Measurements from ENCODE around the gene PRRT2.
"Not testable (repeated sequence)": the region's sequence is repeated elsewhere in the genome, so short reads cannot be mapped to it uniquely, and the experiment has no call there.

The PRRT2 gene

GRCh38 chr16:29774730-29775129 is 37.3 kb upstream of the PRRT2 start:
- peaks cover 0 to 12% (median 4%) of the 10 kb centered on the region in 10 experiments; a peak in 6 of 20 replicates for H3K4me1 ChIP-seq
- TF ChIP-seq Cebpa-rat (IDR thresholded peaks at IDR 0.05): no peak

GRCh38 chr16:29775742-29776408 is 36.1 kb upstream of the PRRT2 start:
- Histone ChIP-seq H3K4me3 (no peak overlapping the region), H3K9me3 (replicated peaks in 1 of 11) (no peaks in the 10 kb centered on the region), H3K4me2 (peak overlapping the region in 2 of 11 experiments; percentile 1 to 4; a peak in 1 of 22 replicates), H3K9ac (no peak overlapping the region), H3K27ac (no peak overlapping the region), H3K36me3 (no peaks in the 10 kb centered on the region), H4K20me1 (no peaks in the 10 kb centered on the region), H3K4me1 (peaks cover 0 to 7% (median 4%) of the 10 kb centered on the region in 10 experiments; a peak in 9 of 20 replicates), H3K27me3 (no peaks in the 10 kb centered on the region)
- no peak for TF ChIP-seq Cebpa-rat (IDR thresholded peaks at IDR 0.05)

More at GRCh38 chr16:29774730-29775129, 37.3 kb upstream of the PRRT2 start:
- H3K4me2 ChIP-seq: no peak overlapping the region
- H3K27ac ChIP-seq: no peak overlapping the region
- H3K27me3 ChIP-seq: no peaks in the 10 kb centered on the region
- H3K36me3 ChIP-seq: no peaks in the 10 kb centered on the region
- H3K9me3 ChIP-seq (replicated peaks in 1 of 11): no peaks in the 10 kb centered on the region
- H4K20me1 ChIP-seq: no peaks in the 10 kb centered on the region
- H3K9ac ChIP-seq: no peak overlapping the region
- H3K4me3 ChIP-seq: no peak overlapping the region

GRCh38 chr16:29777576-29778350 is 34.2 kb upstream of the PRRT2 start, which contains the start of gene ZG16:
ZG16 (plus strand) TSS chr16:29778256; CDS start chr16:29779267, 1,011 bp downstream.
- no peak within 1 kb of the TSS for H3K4me2 ChIP-seq
- H3K27ac ChIP-seq: no peak within 1 kb of the TSS

DNA sequence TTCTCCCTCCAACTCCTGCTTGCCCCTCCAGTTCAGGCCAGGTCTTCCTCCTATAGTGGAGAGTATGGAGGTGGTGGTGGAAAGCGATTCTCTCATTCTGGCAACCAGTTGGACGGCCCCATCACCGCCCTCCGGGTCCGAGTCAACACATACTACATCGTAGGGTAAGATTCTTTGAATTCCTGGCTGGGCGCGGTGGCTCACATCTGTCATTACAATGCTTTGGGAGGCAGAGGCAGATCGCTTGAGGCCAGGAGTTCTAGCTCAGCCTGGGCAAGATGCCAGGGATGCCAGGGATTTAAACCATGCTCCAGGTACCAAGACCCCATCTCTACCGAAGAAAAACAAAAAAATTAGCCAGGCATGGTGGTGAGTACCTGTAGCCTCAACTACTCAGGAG is 32.5 kb upstream of the PRRT2 start:
- no peaks in the 10 kb centered on the region for H3K27me3 ChIP-seq
- no peak for TF ChIP-seq Cebpa-rat (IDR thresholded peaks at IDR 0.05)

More at GRCh38 chr16:29777576-29778350, 34.2 kb upstream of the PRRT2 start, which contains the start of gene ZG16:
- H3K4me3 ChIP-seq: no peak within 1 kb of the TSS
- H3K9ac ChIP-seq: no peak within 1 kb of the TSS
- H3K9me3 ChIP-seq (replicated peaks in 1 of 11): no peaks in the 10 kb centered on the region
- no peak for TF ChIP-seq Cebpa-rat (IDR thresholded peaks at IDR 0.05)
- no peaks in the 10 kb centered on the region for H3K36me3 ChIP-seq
- no peaks in the 10 kb centered on the region for H3K27me3 ChIP-seq
- no peaks in the 10 kb centered on the region for H4K20me1 ChIP-seq
- peaks cover 0 to 10% (median 5%) of the 10 kb centered on the region in 10 experiments; a peak in 9 of 20 replicates for H3K4me1 ChIP-seq

GRCh38 chr16:29783094-29783953 is 28.7 kb upstream of the PRRT2 start:
- not testable (repeated sequence) for H3K4me2 ChIP-seq; H3K9ac ChIP-seq; H3K4me3 ChIP-seq; H3K9me3 ChIP-seq (replicated peaks in 1 of 11); H3K27me3 ChIP-seq; H3K27ac ChIP-seq; H4K20me1 ChIP-seq; H3K36me3 ChIP-seq
- peaks cover 0 to 10% (median 0%) of the 10 kb centered on the region in 10 experiments; a peak in 5 of 20 replicates for H3K4me1 ChIP-seq

More for the DNA sequence above, 32.5 kb upstream of the PRRT2 start:
- Histone ChIP-seq H4K20me1 (no peaks in the 10 kb centered on the region), H3K4me2 (no peak overlapping the region), H3K27ac (no peak overlapping the region), H3K4me1 (peaks cover 0 to 10% (median 5%) of the 10 kb centered on the region in 10 experiments; a peak in 9 of 20 replicates), H3K9ac (no peak overlapping the region), H3K36me3 (no peaks in the 10 kb centered on the region), H3K9me3 (replicated peaks in 1 of 11) (no peaks in the 10 kb centered on the region), H3K4me3 (no peak overlapping the region)

GRCh38 chr16:29784157-29784556 is 27.8 kb upstream of the PRRT2 start:
- no peak for TF ChIP-seq Cebpa-rat (IDR thresholded peaks at IDR 0.05)
- Histone ChIP-seq H3K4me3 (no peak overlapping the region), H3K27ac (no peak overlapping the region), H3K4me2 (no peak overlapping the region), H4K20me1 (no peaks in the 10 kb centered on the region), H3K9me3 (replicated peaks in 1 of 11) (no peaks in the 10 kb centered on the region; a peak in 1 of 22 replicates), H3K4me1 (peaks cover 0 to 11% (median under 1%) of the 10 kb centered on the region in 10 experiments; a peak in 5 of 20 replicates), H3K27me3 (no peaks in the 10 kb centered on the region), H3K36me3 (no peaks in the 10 kb centered on the region), H3K9ac (no peak overlapping the region)

GRCh38 chr16:29784901-29785500 is 27.0 kb upstream of the PRRT2 start:
- Histone ChIP-seq H3K36me3 (no peaks in the 10 kb centered on the region), H3K27ac (no peak overlapping the region), H3K27me3 (no peaks in the 10 kb centered on the region), H3K9ac (no peak overlapping the region), H4K20me1 (no peaks in the 10 kb centered on the region), H3K9me3 (replicated peaks in 1 of 11) (no peaks in the 10 kb centered on the region; a peak in 1 of 22 replicates), H3K4me2 (no peak overlapping the region), H3K4me1 (peaks cover 6 to 20% (median 8%) of the 10 kb centered on the region in 10 experiments), H3K4me3 (no peak overlapping the region)
- no peak for TF ChIP-seq Cebpa-rat (IDR thresholded peaks at IDR 0.05)

DNA sequence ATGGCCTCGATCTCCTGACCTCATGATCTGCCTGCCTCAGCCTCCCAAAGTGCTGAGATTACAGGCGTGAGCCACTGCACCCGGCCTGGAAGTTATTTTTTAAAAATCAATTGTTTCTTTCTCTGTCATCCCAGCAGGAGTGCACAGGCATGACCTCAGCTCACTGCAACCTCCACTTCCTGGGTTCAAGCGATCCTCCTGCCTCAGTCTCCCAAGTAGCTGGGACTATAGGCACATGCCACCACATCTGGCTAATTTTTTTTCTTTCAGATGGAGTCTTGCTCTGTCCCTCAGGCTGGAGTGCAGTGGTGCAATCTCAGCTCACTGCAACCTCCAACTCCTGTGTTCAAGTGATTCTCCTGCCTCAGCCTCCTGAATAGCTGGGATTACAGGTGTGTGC is 24.8 kb upstream of the PRRT2 start:
- not testable (repeated sequence) for H3K27ac ChIP-seq; H4K20me1 ChIP-seq; H3K9ac ChIP-seq; H3K4me3 ChIP-seq; H3K9me3 ChIP-seq (replicated peaks in 1 of 11); H3K4me2 ChIP-seq; H3K36me3 ChIP-seq; H3K27me3 ChIP-seq
- peaks cover 17 to 23% (median 18%) of the 10 kb centered on the region in 10 experiments for H3K4me1 ChIP-seq
